ENCODE measurements around the gene KLHL29. TPM values are rescaled to one million over a fixed set of nuclear protein-coding genes. Genes with fewer than 3 reads are reported as not detected.
"Not testable (repeated sequence)": the region's sequence is repeated elsewhere in the genome, so short reads cannot be mapped to it uniquely, and the experiment has no call there.

The KLHL29 gene
- total RNA-seq, 2 donors from 2014 or later, result 2.0 to 2.9 TPM

DNA sequence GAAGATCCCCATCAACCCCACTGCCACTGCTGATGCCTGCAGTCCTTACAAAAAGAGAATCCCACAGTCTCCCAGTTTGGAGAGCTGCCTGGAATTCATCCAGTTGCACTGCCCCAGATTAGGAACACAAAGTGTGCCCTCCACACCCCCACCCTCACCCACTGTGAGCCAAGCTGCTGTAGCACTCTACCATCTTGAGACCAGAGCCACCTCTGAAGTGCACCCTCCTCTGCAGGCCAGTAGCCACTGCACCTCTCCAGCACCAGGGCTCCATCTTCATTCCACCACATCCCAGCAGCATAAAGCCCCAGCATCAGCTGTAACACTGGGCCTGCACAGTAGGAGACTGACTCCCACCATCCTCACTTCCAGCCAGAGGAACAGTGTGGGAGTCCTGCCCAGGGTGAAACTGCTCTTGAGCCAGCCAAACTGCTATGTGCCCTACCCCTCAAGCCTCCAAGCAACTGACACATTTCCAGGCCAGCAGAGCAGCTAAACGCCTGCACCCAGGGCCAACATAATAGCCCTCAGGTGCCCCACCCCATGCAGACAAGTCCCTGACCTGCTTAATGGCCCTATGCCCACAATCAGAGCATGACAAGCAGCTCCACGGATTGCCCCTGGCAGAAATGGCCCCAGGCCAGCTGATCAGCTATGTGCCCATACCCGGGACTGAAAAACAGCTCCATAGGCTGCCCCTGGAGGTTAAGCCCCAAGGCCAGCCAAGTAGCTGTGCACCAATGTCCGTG lies 335.9 kb downstream of the KLHL29 start:
- Histone ChIP-seq H3K9ac (ENCODE audit: low read depth in 2 of 2, low read length in 2 of 2) (no peak overlapping the region), H3K27me3 (no peaks in the 10 kb centered on the region), H3K27ac (no peak overlapping the region), H3K4me3 (no peak overlapping the region), H3K4me1 (no peaks in the 10 kb centered on the region), H3K9me3 (no peaks in the 10 kb centered on the region), H3K36me3 (no peaks in the 10 kb centered on the region)
- TF ChIP-seq, protein P1, sequence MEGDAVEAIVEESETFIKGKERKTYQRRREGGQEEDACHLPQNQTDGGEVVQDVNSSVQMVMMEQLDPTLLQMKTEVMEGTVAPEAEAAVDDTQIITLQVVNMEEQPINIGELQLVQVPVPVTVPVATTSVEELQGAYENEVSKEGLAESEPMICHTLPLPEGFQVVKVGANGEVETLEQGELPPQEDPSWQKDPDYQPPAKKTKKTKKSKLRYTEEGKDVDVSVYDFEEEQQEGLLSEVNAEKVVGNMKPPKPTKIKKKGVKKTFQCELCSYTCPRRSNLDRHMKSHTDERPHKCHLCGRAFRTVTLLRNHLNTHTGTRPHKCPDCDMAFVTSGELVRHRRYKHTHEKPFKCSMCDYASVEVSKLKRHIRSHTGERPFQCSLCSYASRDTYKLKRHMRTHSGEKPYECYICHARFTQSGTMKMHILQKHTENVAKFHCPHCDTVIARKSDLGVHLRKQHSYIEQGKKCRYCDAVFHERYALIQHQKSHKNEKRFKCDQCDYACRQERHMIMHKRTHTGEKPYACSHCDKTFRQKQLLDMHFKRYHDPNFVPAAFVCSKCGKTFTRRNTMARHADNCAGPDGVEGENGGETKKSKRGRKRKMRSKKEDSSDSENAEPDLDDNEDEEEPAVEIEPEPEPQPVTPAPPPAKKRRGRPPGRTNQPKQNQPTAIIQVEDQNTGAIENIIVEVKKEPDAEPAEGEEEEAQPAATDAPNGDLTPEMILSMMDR (IDR thresholded peaks at IDR 0.05), result no peak
- intact Hi-C loops (cut with DNase I), result no loop called here
- no peak for DNase-seq

DNA sequence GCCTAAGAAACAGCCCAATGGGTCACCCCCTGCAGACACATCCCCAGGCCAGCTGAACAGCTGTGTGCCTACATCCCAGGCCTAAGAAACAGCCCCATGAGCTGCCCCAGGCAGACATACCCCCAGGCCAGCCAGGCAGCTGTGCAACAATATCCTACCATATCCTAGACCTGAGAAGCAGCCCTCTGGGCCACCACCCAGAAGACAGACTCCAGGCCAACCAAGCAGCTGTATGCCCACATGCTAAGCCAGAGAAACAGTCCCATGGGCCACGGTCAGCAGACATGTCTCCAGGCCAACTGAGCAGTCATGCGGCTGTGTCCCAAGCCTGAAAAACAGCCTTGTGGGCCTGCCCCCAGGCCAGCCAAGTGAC lies 336.5 kb downstream of the KLHL29 start:
- no peaks in the 10 kb centered on the region for H3K4me1 ChIP-seq
- TF ChIP-seq, protein P1 (IDR thresholded peaks at IDR 0.05), result no peak
- no peak overlapping the region for H3K27ac ChIP-seq
- H3K9ac ChIP-seq (ENCODE audit: low read depth in 2 of 2, low read length in 2 of 2), result no peak overlapping the region
- intact Hi-C loops (cut with DNase I), result no loop called here
- H3K27me3 ChIP-seq, result no peaks in the 10 kb centered on the region
- no peaks in the 10 kb centered on the region for H3K36me3 ChIP-seq
- no peak overlapping the region for H3K4me3 ChIP-seq
- no peak for DNase-seq
- no peaks in the 10 kb centered on the region for H3K9me3 ChIP-seq

DNA sequence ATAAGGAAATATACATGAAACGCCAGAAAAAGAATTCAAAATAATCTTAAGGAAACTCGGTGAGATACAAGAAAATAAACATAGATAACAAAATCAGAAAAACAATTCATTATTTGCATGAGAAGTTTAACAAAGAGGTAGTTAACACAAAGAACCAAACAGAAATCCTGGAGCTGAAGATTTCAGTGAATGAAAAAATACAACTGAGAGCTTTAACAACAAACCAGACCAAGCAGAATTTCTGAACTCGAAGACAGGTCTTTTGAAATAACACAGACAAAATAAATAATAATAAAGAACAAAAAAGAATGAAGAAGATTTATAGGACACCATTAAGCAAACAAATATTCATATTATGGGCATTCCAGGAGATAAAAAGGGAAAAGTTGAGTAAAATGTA lies 337.3 kb downstream of the KLHL29 start:
- no peaks in the 10 kb centered on the region for H3K4me1 ChIP-seq
- no peaks in the 10 kb centered on the region for H3K9me3 ChIP-seq
- no peak overlapping the region for H3K4me3 ChIP-seq
- H3K9ac ChIP-seq (ENCODE audit: low read depth in 2 of 2, low read length in 2 of 2), result no peak overlapping the region
- no peaks in the 10 kb centered on the region for H3K36me3 ChIP-seq
- no peak overlapping the region for H3K27ac ChIP-seq
- no peaks in the 10 kb centered on the region for H3K27me3 ChIP-seq
- TF ChIP-seq, protein P1 (IDR thresholded peaks at IDR 0.05), result no peak
- DNase-seq, result no peak
- intact Hi-C loops (cut with DNase I), result no loop called here

DNA sequence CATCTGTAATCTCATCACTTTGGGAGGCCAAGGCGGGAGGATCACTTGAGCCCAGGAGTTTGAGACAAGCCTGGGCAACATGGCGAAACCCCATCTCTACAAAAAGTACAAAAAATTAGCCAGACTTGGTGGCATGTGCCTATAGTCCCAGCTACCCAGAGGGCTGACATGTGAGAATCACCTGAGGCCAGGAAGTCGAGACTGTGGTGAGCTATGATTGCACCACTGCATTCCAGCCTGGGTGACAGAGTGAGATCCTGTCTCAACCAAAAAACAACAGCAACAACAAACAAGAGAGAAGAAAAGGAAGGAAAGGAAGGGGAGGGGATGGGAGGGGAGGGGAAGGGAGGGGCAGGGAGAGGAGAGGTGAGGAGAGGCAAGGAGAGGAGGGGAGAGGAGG lies 338.1 kb downstream of the KLHL29 start:
- H3K36me3 ChIP-seq; H3K27me3 ChIP-seq; intact Hi-C loops (cut with DNase I); H3K4me1 ChIP-seq; H3K9me3 ChIP-seq; H3K4me3 ChIP-seq; H3K27ac ChIP-seq; H3K9ac ChIP-seq (ENCODE audit: low read depth in 2 of 2, low read length in 2 of 2); DNase-seq: not testable (repeated sequence)

DNA sequence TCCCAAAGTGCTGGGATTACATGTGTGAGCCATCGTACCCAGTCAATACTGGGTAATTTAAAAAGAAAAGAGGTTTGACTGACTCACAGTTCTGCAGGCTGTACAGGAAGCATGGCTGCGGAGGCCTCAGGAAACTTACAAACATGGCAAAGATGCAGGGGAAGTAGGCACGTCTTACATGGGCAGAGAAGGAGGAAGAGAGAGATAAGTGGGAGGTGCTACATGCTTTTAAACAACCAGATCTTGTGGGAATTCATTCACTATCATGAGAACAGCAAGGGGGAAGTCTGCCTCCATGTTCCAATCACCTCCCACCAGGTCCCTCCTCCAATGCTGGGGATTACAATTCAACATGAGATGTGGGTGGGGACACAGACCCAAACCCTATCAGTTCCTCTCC lies 349.4 kb downstream of the KLHL29 start:
- TF ChIP-seq, protein P1 (IDR thresholded peaks at IDR 0.05), result no peak
- Histone ChIP-seq H3K27ac (no peak overlapping the region), H3K4me1 (no peaks in the 10 kb centered on the region), H3K36me3 (no peaks in the 10 kb centered on the region), H3K9ac (ENCODE audit: low read depth in 2 of 2, low read length in 2 of 2) (no peak overlapping the region), H3K4me3 (no peak overlapping the region), H3K27me3 (no peaks in the 10 kb centered on the region), H3K9me3 (no peaks in the 10 kb centered on the region)
- intact Hi-C loops (cut with DNase I), result no loop called here
- DNase-seq, result no peak

DNA sequence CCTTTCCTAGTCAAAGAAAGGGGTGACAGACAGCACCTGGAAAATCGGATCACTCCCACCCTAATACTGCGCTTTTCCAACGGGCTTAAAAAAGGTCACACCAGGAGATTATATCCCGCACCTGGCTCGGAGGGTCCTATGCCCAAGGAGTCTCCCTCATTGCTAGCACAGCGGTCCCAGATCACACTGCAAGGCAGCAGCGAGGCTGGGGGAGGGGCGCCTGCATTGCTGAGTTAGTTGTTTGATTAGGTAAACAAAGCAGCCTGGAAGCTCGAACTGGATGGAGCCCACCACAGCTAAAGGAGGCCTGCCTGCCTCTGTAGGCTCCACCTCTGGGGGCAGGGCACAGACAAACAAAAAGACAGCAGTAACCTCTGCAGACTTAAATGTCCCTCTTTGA lies 351.8 kb downstream of the KLHL29 start:
- H3K4me1 ChIP-seq; H3K27me3 ChIP-seq; intact Hi-C loops (cut with DNase I); DNase-seq; H3K27ac ChIP-seq; H3K36me3 ChIP-seq; H3K4me3 ChIP-seq; H3K9me3 ChIP-seq; H3K9ac ChIP-seq (ENCODE audit: low read depth in 2 of 2, low read length in 2 of 2): not testable (repeated sequence)

Data from colonic mucosa (tissue), 4 donors.